ENCODE results near the gene VSIG10. TPM values are rescaled to one million over a fixed set of nuclear protein-coding genes. Genes with fewer than 3 reads are reported as not detected.

VSIG10 gene
- total RNA-seq, 1 experiment from 2014 or later = 10.9 TPM

- H3K27me3 Mint-ChIP-seq (ENCODE audit: insufficient read depth, unreplicated experiment) = no peaks in the 10 kb centered on the region
- no peak for TF ChIP-seq CTCF (IDR thresholded peaks at IDR 0.05; ENCODE audit: unreplicated experiment)
- no peaks in the 10 kb centered on the region for H3K9me3 Mint-ChIP-seq (ENCODE audit: unreplicated experiment)
- H3K4me1 Mint-ChIP-seq (ENCODE audit: insufficient read depth, unreplicated experiment) = peaks cover 12% of the 10 kb centered on the region
- intact Hi-C loops (cut with micrococcal nuclease) = loop anchor here (2.0 to 10.0 kb wide), 2 partner anchors 42 to 228 kb away; partner anchors contain the start of gene WSB2
- ChIA-PET POLR2A (interaction anchor here (0.6 to 4.3 kb wide), 11 partner anchors 9 to 136 kb away, joined by 3 to 49 read pairs (median 5); partner anchors contain the start of genes PEBP1 and WSB2), CTCF (interaction anchor here (0.6 to 2.2 kb wide), 6 partner anchors 8 to 227 kb away, joined by 3 to 7 read pairs (median 5); partner anchors contain the start of gene PEBP1)
- BruUV-seq (replicated peaks) = TSS peak; percentile 32
- no peak overlapping the region for H3K27ac Mint-ChIP-seq (ENCODE audit: low read depth, unreplicated experiment)
- H3K36me3 Mint-ChIP-seq (ENCODE audit: insufficient read depth, unreplicated experiment) = peaks cover 6% of the 10 kb centered on the region
- DNase-seq (ENCODE audit: unreplicated experiment) = no peak
- peak overlapping the region; percentile 80 for H3K4me3 Mint-ChIP-seq (ENCODE audit: unreplicated experiment)
Measured at GRCh38 chr12:118102609-118103008, 1.2 kb downstream of the VSIG10 start.

- DNase-seq (ENCODE audit: unreplicated experiment) = peak; percentile 79
- Mint-ChIP-seq H3K4me1 (ENCODE audit: insufficient read depth, unreplicated experiment) (peaks cover 12% of the 10 kb centered on the region), H3K36me3 (ENCODE audit: insufficient read depth, unreplicated experiment) (peaks cover 6% of the 10 kb centered on the region), H3K4me3 (ENCODE audit: unreplicated experiment) (peak overlapping the region; percentile 80), H3K9me3 (ENCODE audit: unreplicated experiment) (no peaks in the 10 kb centered on the region), H3K27me3 (ENCODE audit: insufficient read depth, unreplicated experiment) (no peaks in the 10 kb centered on the region), H3K27ac (ENCODE audit: low read depth, unreplicated experiment) (no peak overlapping the region)
- intact Hi-C loops (cut with micrococcal nuclease) = loop anchor here (2.0 to 10.0 kb wide), 2 partner anchors 41 to 227 kb away; partner anchors contain the start of gene WSB2
- no peak for TF ChIP-seq CTCF (IDR thresholded peaks at IDR 0.05; ENCODE audit: unreplicated experiment)
- ChIA-PET POLR2A (interaction anchor here (0.7 to 4.3 kb wide), 10 partner anchors 11 to 137 kb away, joined by 3 to 49 read pairs (median 4); partner anchors contain the start of genes PEBP1, RFC5 and WSB2), CTCF (interaction anchor here (0.6 to 2.2 kb wide), 9 partner anchors 18 to 1557 kb away, joined by 3 to 6 read pairs (median 4); partner anchors contain the start of gene SUDS3)
- BruUV-seq (replicated peaks) = no TSS peak
Measured at GRCh38 chr12:118102070-118102469, 1.7 kb downstream of the VSIG10 start.

- TF ChIP-seq CTCF (IDR thresholded peaks at IDR 0.05; ENCODE audit: unreplicated experiment) = no peak
- CTCF ChIA-PET = interaction anchor here (0.5 to 1.5 kb wide), 7 partner anchors 46 to 1558 kb away, joined by 3 to 6 read pairs (median 3); partner anchors contain the start of gene SUDS3
- POLR2A ChIA-PET = interaction anchor here (0.7 to 4.3 kb wide), 5 partner anchors 10 to 85 kb away, joined by 3 to 49 read pairs (median 3); partner anchors contain the start of genes PEBP1, RFC5 and WSB2
- Mint-ChIP-seq H3K27me3 (ENCODE audit: insufficient read depth, unreplicated experiment) (no peaks in the 10 kb centered on the region), H3K4me3 (ENCODE audit: unreplicated experiment) (no peak overlapping the region), H3K9me3 (ENCODE audit: unreplicated experiment) (no peaks in the 10 kb centered on the region), H3K4me1 (ENCODE audit: insufficient read depth, unreplicated experiment) (peaks cover 12% of the 10 kb centered on the region), H3K36me3 (ENCODE audit: insufficient read depth, unreplicated experiment) (peaks cover 6% of the 10 kb centered on the region), H3K27ac (ENCODE audit: low read depth, unreplicated experiment) (no peak overlapping the region)
- no TSS peak for BruUV-seq (replicated peaks)
- intact Hi-C loops (cut with micrococcal nuclease) = loop anchor here (10.0 kb wide), 1 partner anchor 226 kb away; no protein-coding TSS in a partner anchor
- no peak for DNase-seq (ENCODE audit: unreplicated experiment)
Measured at GRCh38 chr12:118101051-118101450, 2.8 kb downstream of the VSIG10 start.

- no TSS peak for BruUV-seq (replicated peaks)
- peak; percentile 23 for DNase-seq (ENCODE audit: unreplicated experiment)
- ChIA-PET CTCF (interaction anchor here (0.8 kb wide), 1 partner anchor 20 kb away, joined by 3 read pairs; no protein-coding TSS in a partner anchor), POLR2A (no interaction called here)
- no peaks in the 10 kb centered on the region for H3K9me3 Mint-ChIP-seq (ENCODE audit: unreplicated experiment)
- no peak overlapping the region for H3K27ac Mint-ChIP-seq (ENCODE audit: low read depth, unreplicated experiment)
- H3K4me1 Mint-ChIP-seq (ENCODE audit: insufficient read depth, unreplicated experiment) = peaks cover 12% of the 10 kb centered on the region
- no peak for TF ChIP-seq CTCF (IDR thresholded peaks at IDR 0.05; ENCODE audit: unreplicated experiment)
- H3K27me3 Mint-ChIP-seq (ENCODE audit: insufficient read depth, unreplicated experiment) = no peaks in the 10 kb centered on the region
- no peak overlapping the region for H3K4me3 Mint-ChIP-seq (ENCODE audit: unreplicated experiment)
- intact Hi-C loops (cut with micrococcal nuclease) = no loop called here
- peaks cover 11% of the 10 kb centered on the region for H3K36me3 Mint-ChIP-seq (ENCODE audit: insufficient read depth, unreplicated experiment)
Measured at GRCh38 chr12:118098911-118099671, 4.7 kb downstream of the VSIG10 start.
